Dermis blood vessel endothelial cell (primary cell): ENCODE results near the gene FER. TPM values are rescaled to one million over a fixed set of nuclear protein-coding genes. Genes with fewer than 3 reads are reported as not detected.
"Not testable (repeated sequence)": the region's sequence is repeated elsewhere in the genome, so short reads cannot be mapped to it uniquely, and the experiment has no call there.

ENCODE experiments used
- DNase-seq: peaks from one replicate; pipeline ENCODE4 v3.0.0; 2010
- total RNA-seq: library from RNA; depleted of rRNA; stranded (reverse); fragments of >200 nt; gene quantifications from 2 replicates; pipeline ENCODE4 v1.2.3, GENCODE V29; 2014

The FER gene
- total RNA-seq, 1 donor from 2014 or later: 29.1 TPM

GRCh38 chr5:109041317-109041716, 293.6 kb downstream of the FER start:
- no peak for DNase-seq

GRCh38 chr5:109045710-109046109, 298.0 kb downstream of the FER start:
- DNase-seq: no peak

- DNase-seq: no peak
These were observed 301.9 kb downstream of the FER start for GRCh38 chr5:109049565-109049964.

- not testable (repeated sequence) for DNase-seq
These were observed 302.6 kb downstream of the FER start for GRCh38 chr5:109050321-109050720.

- not testable (repeated sequence) for DNase-seq
These were observed 304.5 kb downstream of the FER start for GRCh38 chr5:109052216-109052615.

GRCh38 chr5:109053995-109054417, 306.3 kb downstream of the FER start:
- DNase-seq: no peak

GRCh38 chr5:109060378-109061025, 312.8 kb downstream of the FER start:
- DNase-seq: no peak

- no peak for DNase-seq
These were observed 315.0 kb downstream of the FER start for GRCh38 chr5:109062664-109063063.

- DNase-seq: no peak
These were observed 315.5 kb downstream of the FER start for GRCh38 chr5:109063223-109063622.

- DNase-seq: no peak
These were observed 329.0 kb downstream of the FER start for GRCh38 chr5:109076741-109077140.

- DNase-seq: no peak
These were observed 330.8 kb downstream of the FER start for GRCh38 chr5:109078448-109078847.

- DNase-seq: no peak
These were observed 332.8 kb downstream of the FER start for GRCh38 chr5:109080481-109080880.

- no peak for DNase-seq
These were observed 333.2 kb downstream of the FER start for GRCh38 chr5:109080896-109081295.

- DNase-seq: no peak
These were observed 336.2 kb downstream of the FER start for GRCh38 chr5:109083937-109084336.

- DNase-seq: no peak
These were observed 341.5 kb downstream of the FER start for GRCh38 chr5:109089191-109089590.

- DNase-seq: no peak
These were observed 351.4 kb downstream of the FER start for GRCh38 chr5:109099081-109099480.

- no peak for DNase-seq
These were observed 353.3 kb downstream of the FER start for GRCh38 chr5:109100971-109101370.

- DNase-seq: no peak
These were observed 354.5 kb downstream of the FER start for GRCh38 chr5:109102096-109102690.

- DNase-seq: peak; percentile 96
These were observed 358.1 kb downstream of the FER start for GRCh38 chr5:109105631-109106267.

- DNase-seq: no peak
These were observed 364.0 kb downstream of the FER start for GRCh38 chr5:109111680-109112079.

- no peak for DNase-seq
These were observed 365.9 kb downstream of the FER start for GRCh38 chr5:109113608-109114007.

- DNase-seq: no peak
These were observed 373.5 kb downstream of the FER start for GRCh38 chr5:109121225-109121624.

GRCh38 chr5:109125755-109126429, 378.2 kb downstream of the FER start:
- peak; percentile 5 for DNase-seq

- no peak for DNase-seq
These were observed 378.8 kb downstream of the FER start for GRCh38 chr5:109126481-109126880.
